ENCODE measurements around the gene BAIAP2.

The BAIAP2 gene

DNA sequence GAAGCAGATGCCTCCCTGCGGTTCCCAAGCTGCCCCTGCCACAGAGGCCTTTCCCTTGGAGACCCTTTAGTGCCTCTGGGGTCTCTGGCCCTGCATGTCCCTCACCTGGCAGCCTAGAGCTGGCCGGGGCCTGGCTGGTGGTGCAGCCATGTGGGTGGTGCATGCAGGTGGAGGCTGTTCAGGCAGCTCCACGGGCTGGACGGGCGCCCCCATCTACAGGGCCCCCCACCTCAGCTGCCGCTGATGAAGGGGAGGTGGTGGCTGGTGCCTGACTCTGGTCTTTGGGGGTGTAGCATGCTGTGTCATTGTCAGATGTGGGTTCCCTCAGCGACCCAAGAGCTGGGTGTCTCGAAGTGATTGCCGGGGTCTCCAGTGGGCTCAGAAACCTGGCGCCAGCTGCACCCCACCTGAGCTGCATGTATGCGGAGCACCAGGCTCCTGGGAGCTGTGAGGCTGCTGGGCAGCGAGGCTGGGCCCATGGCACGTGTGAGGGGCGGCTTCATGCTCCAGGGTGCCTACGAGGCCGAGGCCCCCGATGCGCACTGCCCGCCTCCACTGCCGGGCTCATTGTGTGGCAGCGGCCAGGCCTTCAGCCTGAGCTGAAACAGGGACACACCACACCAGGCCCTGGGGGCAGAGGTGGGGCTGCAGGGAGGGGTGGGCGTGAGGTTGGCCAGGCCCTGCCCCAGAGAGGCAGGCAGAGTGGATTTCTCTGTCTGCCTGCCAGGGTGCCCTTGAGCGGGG lies 57.0 kb downstream of the BAIAP2 start:
- DNase-seq, result no peak

GRCh38 chr17:81092518-81093095 lies 57.7 kb downstream of the BAIAP2 start:
- no peak for DNase-seq

DNA sequence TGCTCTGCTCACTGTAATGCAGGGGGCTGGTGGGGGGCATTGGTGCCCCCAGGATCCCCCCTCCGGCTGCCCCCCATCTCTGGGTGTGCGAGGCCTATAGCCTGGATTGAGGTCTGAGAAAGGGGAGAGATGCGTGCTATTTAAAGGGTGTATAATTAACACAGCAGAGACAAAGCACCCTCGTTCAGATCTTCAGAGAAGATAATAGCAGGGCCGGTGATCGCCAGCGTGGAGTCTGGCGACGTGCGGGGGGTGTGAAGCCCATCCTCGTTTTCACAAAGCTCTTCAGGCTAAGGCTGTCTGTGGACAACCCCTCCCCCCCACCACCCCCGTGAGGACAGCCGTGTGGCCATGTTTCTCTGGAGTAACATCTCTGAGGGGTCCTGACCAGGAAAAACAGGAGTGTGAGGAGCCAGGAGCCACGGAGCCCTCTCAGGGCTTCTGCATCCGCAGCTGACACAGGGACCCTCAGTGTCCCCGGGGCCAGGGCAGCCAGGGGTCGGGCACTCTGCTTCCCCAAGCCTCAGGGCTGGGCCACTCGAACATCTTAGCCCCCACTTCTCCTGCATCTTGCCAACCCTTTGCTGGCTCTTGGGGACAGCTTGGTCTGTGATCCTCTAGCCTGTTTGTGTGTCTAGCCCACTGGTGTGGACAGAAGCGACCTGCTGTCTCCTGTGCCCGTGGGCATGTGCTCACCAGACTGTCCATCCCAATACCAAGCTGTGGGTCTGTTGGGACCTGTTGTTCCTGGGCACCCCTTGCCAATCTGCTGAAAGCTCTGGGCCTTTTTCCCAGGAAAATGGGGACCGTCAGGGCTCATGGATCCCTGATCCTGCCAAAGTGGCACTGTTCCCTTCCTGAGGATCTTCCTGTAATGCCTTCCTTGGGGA lies 58.9 kb downstream of the BAIAP2 start:
- no peak for DNase-seq

GRCh38 chr17:81094509-81095382 lies 59.8 kb downstream of the BAIAP2 start:
- peak; percentile 54 to 91 for DNase-seq

- no peak for DNase-seq
These were observed 60.4 kb downstream of the BAIAP2 start for GRCh38 chr17:81095383-81095762.

GRCh38 chr17:81096741-81097133 lies 61.8 kb downstream of the BAIAP2 start:
- DNase-seq, result no peak

- DNase-seq, result peak; percentile 31 to 44
These were observed 62.4 kb downstream of the BAIAP2 start for GRCh38 chr17:81097134-81097942.

- no peak for DNase-seq
These were observed 63.0 kb downstream of the BAIAP2 start for GRCh38 chr17:81097943-81098308.

GRCh38 chr17:81099888-81100287 lies 64.9 kb downstream of the BAIAP2 start:
- no peak for DNase-seq

- DNase-seq, result no peak
These were observed 65.7 kb downstream of the BAIAP2 start for GRCh38 chr17:81100668-81101067.

DNA sequence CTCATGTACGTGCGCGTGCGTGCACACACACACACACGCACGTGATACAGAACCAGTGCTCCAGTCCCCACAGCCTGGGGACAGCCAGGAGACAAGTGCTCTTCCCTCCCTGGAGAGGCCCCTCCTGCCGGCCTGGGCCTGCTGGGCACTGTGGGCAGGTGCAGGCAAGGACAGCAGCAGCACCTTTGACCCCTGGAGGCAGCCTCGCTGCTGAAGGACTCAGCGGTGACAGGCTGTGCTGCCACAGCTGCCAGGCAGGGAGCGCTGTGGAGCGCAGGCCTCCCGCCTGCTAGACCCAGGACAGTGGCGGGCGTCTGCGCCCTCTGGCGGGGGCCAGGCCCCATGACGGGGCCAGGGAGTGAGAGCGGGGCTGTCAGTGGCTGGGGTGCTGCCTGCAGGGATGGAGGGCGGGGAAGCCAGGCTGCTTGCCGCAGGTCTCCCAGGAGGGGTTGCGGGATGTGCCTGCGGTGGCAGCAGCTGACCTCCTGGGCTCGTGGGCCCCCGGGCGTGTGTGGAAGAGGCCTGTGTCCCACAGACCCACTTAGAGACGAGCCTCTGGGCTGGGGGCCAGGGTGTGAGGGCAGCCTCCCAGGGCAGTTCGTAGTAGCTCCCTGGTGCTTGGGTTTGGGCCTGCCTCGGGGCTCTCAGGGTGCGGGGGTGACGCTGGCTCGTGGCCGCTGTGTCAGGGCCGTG lies 66.8 kb downstream of the BAIAP2 start:
- peak; percentile 58 to 76 for DNase-seq

DNA sequence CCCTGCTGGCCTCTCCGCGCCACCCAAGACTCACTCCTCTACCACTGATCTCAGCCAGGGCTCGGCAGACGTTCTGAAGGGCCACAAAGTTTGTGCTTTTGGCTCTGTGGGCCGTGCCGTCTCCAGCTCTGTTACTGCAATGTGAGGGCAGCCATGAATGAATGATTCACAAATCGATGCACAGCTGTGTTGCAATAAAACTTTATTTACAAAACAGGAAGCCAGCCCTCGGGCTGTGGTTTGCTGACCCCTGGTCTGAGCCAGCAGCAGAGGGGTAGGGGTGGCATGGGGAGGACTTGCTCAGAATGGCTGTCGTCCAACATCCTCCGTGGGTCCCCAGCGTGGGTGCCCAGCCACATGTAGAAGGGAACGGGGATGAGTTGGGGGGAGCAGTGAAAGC lies 67.4 kb downstream of the BAIAP2 start:
- no peak for DNase-seq

- no peak for DNase-seq
These were observed 67.9 kb downstream of the BAIAP2 start for GRCh38 chr17:81102869-81103268.

GRCh38 chr17:81103379-81103778 lies 68.4 kb downstream of the BAIAP2 start:
- DNase-seq, result no peak

DNA sequence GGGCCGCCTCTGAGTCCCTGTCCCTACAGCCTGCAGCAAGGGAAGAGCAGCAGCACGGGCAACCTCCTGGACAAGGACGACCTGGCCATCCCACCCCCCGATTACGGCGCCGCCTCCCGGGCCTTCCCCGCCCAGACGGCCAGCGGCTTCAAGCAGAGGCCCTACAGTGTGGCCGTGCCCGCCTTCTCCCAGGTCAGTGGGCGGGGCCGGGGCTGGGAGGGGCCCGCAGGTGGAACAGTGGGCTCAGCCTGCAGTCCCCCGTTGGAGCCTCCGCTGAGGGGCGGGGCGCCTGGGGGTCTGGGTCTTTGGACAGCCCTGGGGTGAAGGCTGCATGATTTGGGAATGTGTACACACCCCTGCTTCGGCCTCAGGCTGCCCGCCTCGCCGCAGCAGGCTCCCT lies 71.8 kb downstream of the BAIAP2 start:
- no peak for DNase-seq

DNA sequence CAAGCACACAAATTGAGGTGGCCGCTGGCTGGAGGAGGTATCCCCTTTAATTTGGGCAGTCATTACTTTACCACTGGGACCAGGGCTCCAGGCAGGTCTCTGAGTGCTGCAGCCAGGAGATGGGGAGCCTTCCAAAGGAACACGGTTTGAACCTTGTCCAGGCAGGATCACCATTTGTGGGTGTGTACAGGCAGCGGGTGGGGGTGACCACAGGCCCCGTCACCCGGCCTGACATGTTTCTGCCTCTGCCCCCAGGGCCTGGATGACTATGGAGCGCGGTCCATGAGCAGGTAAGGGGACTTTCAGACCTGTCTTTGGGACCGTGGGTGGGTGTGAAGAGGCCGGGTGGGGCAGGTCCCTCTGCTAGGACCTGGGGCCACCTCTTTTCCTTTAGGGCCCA lies 73.3 kb downstream of the BAIAP2 start:
- DNase-seq, result no peak

DNA sequence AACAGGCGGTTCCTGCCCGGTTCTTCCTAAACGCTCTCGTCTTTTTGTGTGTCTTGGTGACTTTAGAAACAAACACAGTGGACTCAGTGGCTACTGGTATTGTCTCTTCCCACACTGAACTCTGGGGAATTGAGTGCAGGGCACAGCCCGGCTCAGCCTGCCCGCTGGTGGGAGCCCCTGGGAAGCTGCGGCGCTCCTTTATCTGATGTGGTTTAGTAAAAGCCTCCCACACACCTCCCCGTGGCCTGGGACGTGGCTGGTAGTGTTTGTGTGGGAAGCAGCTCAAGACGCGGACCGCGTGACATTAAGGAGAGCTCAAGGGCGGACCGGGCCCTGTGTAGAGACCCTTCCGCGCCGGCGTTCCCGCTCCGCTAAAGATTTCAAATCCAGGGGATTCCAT lies 75.0 kb downstream of the BAIAP2 start:
- DNase-seq, result no peak

GRCh38 chr17:81110488-81111040 lies 75.6 kb downstream of the BAIAP2 start:
- DNase-seq, result no peak

DNA sequence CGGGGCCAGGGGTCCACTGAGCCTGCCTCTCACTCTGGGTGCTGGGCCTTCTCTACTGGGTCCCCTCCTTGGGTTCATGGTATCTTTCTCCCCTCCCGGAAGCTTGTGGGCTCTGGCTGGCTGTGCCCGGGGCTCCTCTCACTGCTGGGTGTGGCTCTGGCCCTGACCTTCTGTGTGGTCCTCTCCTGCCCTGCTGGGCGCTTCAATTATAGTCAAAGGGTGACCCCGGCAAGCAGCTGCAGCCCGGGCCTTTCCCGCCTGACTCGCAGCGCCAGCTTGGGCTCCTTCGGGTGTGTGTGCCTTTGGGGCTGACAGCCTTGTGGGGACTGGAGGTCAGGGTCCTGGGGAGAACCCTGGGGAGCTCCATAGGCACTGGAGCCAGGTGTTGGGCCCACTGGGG lies 76.1 kb downstream of the BAIAP2 start:
- no peak for DNase-seq

DNA sequence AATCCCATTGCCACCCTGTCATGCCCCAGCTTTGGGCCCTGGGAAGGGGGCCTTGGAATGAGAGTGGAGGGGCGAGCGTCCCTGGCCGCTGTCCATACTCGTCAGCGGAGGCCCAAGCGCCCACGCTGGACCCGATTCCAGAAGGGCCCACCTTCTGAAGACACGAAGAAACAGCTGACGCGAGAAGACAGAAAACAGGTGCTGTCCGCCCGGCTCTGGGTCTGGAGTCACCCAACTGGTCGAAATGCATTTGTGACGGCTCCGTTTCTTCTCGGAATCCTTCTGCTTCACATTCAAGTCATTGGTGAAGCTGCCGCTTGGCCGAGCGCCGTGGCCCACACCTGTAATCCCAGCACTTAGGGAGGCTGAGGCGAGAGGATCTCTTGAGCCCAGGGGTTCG lies 77.5 kb downstream of the BAIAP2 start:
- no peak for DNase-seq

- DNase-seq, result no peak
These were observed 78.3 kb downstream of the BAIAP2 start for GRCh38 chr17:81113158-81113724.
